Measurements from ENCODE around the gene SLC38A9.
"Not testable (repeated sequence)": the region's sequence is repeated elsewhere in the genome, so short reads cannot be mapped to it uniquely, and the experiment has no call there.

Gene SLC38A9

DNA sequence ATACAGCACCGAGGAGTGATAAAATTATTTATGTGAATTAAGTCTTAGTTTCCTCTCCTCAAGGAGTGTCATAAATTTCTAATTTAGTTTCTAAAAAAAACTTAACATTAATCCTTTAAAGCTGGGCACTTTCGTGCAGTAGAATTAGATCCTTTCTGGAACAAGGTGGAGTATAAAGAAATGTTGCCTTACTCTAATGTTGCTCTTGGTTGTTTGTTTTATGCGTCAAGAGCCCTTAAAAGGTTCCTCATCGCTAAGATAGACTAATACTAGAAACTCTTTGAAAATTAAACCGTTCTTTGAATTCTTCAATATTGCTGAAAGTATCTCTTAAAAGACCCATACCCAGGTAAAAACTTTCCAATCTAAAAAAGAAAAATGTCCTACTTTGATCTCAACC, 93.8 kb downstream of the SLC38A9 start:
- DNase-seq (ENCODE audit: low read depth in 4 of 4, low spot score in 1 of 4) = no peak

DNA sequence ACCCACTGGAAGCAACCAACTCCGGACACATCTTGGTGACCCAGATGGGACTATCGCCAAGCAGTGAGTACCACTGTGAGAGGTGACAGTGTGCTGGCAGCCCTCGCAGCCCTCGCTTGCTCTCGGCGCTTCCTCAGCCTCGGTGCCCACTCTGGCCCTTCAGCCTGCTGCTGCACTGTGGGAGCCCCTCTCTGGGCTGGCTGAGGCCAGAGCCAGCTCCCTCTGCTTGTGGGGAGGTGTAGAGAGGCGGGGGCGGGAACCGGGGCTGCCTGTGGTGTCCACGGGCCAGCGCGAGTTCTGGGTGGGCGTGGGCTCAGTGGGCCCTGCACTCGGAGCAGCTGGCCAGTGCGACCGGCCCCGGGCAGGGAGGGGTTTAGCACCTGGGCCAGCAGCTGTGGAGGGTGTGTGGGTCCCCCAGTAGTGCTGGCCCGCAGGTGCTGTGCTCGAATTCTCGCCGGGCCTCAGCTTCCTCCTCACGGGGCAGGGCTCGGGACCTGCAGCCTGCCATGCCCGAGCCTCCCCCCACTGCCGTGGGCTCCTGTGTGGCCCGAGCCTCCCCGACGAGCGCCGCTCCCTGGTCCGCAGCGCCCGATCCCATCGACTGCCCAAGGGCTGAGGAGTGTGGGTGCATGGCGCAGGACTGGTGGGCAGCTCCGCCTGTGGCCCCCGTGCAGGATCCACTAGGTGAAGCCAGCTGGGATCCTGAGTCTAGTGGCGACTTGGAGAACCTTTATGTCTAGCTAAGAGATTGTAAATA, 98.8 kb downstream of the SLC38A9 start:
- no peak for DNase-seq (ENCODE audit: low read depth in 4 of 4, low spot score in 1 of 4)

DNA sequence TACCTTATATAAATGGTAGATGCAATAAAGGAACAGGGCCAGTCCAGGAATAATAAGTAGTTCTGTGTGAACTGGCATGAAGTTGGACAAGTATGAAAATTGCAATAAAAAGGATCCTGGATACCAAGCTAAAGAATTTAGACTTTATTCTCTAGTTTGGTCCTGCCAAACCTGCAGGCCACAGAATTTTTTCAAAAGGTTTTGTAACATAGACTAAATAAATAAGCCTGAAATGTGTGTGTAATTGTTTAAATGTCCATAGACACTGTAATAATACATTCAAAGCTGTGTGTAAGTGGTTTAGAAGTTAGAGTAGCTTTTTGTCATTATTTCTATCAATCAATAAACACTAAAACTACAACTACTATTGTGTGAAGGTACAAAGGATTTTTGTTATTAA, 101.6 kb downstream of the SLC38A9 start:
- no peak for DNase-seq (ENCODE audit: low read depth in 4 of 4, low spot score in 1 of 4)

DNA sequence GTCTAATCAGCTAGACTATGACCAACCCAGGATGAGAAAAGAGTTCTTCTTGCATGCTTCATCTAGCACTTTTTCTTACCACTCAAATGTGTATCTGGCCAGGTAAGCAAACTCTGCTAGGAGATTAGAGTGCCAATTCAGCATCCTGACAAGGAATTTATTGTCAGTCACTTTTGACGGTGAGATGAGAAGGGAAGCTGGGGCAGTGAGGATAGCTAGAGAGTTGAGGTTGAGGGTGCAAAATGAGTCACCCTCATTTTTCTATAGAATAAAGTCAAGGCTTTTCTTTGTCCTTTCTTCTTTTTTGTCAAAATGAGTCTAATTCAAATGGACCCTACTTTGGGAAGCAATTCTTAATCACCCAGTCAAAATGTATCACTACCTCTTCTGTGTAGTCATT, 102.7 kb downstream of the SLC38A9 start:
- no peak for DNase-seq (ENCODE audit: low read depth in 4 of 4, low spot score in 1 of 4)

DNA sequence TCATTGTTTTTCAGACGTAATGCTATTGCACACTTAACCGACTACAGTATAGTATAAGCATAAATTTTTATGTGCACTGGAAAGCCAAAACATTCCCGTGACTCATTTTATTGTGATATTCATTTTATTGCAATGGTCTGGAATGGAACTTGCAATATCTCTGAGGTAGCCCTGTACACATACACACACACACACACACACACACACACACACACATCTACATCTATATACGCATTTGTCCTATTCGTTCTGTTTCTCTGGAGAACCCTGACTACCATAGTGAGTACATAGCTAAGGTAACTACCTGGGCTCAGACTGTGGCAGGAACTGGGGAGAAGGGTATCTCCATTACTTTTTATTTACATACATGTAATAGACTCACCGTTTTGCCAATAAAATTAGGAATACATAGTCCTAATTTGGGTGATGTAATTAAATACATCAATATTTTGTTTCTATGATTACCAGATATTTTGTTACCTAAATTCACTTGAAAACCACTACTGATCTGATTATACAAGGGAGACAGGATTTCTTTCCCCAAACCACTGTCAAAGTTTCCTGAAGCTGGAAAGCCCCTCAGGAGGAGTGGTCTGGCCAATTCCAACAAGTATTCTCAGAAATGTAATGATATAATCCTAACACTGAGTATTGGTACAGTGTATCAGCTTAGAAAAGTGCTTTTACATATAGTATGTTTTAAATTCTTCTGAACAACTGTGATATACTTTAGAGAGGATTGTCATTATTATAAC, 103.4 kb downstream of the SLC38A9 start:
- DNase-seq (ENCODE audit: low read depth in 4 of 4, low spot score in 1 of 4) = no peak

DNA sequence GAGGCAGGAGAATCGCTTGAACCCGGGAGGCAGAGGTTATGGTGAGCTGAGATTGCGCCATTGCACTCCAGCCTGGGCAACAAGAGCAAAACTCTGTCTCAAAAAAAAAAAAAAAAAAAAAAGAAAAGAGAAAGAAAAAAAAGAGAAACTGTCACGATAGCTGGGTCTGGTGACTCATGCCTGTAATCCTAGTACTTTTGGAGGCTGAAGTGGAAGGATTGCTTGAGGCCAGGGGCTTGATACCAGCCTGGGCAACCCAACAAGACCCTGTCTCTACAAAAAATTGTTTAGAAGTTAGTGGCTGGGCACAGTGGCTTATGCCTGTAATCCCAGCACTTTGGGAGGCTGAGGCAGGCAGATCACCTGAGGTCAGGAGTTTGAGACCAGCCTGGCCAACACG, 104.8 kb downstream of the SLC38A9 start:
- DNase-seq (ENCODE audit: low read depth in 4 of 4, low spot score in 1 of 4) = not testable (repeated sequence)

DNA sequence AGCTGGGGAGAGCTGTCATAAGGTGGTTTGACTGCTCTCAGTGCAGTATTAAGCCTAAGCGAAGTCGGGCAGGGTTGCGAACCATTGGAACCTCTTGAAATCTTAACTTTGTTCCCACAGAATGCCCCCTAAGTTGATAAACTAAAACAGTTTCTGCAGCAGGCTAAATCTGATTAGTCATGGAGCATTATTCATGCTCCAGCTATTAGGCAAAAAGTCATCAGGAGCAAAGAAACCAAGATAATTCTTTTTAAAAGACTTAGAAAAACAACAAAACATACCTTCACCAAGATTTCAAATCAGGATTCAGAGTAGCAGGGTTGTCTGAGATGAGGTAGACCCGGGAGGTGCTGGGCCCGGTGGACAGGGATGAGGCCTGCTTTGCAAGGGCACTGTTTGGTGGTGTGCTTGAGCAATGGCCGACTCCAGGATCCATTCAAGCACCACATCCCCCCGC, 107.5 kb downstream of the SLC38A9 start:
- DNase-seq (ENCODE audit: low read depth in 4 of 4, low spot score in 1 of 4) = no peak

DNA sequence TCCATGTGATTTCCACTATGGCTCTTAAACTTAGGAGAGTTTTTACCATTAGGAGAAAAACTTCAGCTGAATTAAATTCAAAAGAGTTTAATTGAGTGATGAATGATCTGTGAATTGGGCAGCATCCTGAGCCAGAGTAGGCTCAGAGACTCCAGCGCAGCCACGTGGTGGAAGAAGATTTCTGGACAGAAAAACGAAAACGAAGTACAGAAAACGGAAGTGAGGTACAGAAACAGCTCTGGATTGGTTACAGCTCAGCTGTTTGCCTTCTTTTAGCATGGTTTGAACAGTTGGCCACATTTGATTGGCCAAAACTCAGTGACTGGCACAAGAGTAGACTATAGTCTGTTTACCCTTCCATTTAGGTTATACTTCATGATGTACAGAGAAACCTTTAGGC, 108.2 kb downstream of the SLC38A9 start:
- DNase-seq (ENCODE audit: low read depth in 4 of 4, low spot score in 1 of 4) = no peak

DNA sequence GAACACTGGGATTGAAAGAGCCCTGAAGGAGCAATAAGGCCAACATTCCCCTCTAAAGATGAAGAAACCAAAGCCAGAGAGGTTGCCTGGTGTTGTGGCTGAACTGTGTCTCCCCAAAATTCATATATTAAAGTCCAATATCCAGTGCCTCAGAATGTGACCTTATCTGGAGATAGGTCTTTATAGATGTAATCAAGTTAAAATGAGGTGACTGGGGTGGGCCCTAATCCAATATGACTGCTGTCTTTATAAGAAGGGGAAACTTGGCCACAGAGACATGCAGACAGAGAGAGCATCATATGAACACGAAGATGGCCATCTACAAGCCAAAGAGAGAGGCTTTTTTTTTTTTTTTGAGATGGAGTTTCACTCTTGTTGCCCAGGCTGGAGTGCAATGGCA, 110.5 kb downstream of the SLC38A9 start:
- DNase-seq (ENCODE audit: low read depth in 4 of 4, low spot score in 1 of 4) = no peak

DNA sequence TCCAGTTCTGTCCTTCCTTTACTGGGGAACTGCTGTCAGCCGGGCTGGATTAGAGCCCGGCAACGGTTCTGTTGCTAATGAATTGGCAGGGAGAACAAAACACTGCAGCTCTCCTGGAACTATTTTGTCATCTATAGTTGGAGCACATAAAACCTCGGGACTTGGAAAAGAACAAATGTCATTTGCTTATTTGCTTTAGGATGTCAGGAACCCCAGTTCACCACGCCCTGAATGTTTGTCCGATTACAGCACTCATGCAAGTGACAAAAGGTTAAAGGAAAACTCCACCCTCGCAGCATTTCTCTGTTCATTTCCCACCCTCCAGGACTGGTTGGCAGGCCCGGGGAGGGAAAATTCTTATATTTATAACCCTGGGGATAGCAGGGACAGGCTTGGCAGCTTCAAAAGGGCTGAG, 110.9 kb downstream of the SLC38A9 start:
- no peak for DNase-seq (ENCODE audit: low read depth in 4 of 4, low spot score in 1 of 4)

DNA sequence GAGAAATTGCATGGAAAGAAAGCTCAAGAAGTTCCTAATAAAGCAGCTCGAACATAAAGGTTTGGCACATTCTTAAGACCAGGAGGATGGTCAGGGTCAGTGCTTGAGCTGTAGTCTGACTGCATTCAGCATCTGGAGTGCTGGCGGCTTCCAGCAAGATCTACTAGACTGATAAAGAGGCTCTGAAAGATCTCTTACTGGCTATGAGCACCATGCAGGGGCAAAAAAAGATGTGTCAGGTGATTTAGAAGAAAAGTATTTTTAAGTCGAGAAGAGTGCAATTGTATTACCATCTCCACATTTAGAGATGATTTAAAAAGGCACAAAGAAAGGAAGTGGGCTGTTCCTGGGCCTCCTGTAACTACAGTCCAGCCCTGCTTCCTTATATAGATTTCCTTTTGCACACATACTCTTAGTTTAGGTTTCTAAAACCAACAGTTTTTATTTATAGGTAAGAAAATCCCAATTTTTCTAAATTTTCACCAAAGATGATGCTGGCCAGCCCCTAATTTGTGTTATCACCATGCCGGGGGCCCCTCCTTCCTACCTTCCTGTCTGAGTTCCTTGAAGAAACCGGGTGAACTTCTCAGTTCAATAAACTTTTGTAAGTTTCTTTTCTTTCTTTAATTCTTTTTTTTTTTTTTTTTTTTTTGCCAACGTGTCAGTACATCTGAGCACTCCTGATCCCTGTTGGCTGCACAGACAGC, 111.5 kb downstream of the SLC38A9 start:
- no peak for DNase-seq (ENCODE audit: low read depth in 4 of 4, low spot score in 1 of 4)

DNA sequence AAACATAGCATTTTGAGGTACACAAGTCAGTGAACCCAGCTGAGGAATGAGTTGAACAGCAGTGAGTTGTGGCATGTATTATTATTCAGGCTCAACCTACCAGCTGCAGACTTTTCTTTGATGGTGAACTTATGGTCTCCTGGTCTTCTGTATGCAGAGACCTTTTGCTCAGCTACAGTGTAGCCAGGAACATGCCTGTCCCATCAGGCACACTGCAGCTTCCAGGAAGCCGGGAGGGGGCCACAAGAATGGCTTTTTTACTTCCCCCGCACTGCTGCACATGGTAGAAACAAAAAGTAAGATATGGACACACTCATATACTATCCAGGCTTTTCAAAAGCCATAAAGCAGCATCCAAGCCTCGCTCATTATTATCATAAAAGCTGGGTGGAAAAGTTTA, 112.0 kb downstream of the SLC38A9 start:
- DNase-seq (ENCODE audit: low read depth in 4 of 4, low spot score in 1 of 4) = no peak

DNA sequence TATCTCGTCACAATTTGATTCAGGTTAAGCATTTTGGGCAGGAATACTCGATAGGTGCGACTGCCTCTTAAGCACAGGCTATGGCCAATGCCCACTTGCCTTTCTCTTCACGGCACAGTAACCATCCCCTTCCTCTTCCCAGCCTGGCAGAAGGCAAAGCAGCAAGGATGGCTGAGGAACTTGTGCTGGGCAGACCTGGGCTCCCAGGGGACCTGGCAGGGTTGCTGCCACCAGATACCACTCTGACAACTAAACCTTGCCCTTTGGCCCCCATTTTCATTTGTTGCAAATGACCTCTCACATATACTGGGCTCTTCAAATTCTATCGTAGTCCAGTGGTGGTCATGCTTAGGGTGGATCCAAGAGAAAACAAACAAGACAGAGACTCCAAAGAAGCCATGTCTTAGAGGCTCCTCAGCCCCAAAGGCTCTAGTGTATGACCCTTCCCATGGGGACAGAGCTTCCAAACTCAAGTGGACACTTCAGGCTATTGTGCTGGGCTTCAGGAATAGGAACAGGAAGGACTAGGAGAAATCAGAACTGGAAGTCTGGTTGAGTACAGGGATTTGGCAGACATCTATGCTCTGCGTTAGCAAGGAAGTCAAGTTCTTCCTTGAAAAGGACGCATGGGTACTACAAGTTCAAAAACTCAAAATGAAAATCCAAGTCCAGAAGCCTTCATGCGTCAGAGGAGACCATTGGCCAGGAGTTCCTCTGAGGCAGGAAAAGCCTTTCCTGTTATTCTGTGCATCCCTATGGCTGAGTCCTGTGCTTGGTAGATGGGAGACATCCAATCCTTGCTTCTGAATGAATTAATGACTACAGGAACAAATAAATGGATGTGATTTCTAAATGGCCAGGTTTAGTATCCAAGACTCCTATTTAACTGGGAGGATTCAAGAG, 112.7 kb downstream of the SLC38A9 start:
- DNase-seq (ENCODE audit: low read depth in 4 of 4, low spot score in 1 of 4) = no peak

DNA sequence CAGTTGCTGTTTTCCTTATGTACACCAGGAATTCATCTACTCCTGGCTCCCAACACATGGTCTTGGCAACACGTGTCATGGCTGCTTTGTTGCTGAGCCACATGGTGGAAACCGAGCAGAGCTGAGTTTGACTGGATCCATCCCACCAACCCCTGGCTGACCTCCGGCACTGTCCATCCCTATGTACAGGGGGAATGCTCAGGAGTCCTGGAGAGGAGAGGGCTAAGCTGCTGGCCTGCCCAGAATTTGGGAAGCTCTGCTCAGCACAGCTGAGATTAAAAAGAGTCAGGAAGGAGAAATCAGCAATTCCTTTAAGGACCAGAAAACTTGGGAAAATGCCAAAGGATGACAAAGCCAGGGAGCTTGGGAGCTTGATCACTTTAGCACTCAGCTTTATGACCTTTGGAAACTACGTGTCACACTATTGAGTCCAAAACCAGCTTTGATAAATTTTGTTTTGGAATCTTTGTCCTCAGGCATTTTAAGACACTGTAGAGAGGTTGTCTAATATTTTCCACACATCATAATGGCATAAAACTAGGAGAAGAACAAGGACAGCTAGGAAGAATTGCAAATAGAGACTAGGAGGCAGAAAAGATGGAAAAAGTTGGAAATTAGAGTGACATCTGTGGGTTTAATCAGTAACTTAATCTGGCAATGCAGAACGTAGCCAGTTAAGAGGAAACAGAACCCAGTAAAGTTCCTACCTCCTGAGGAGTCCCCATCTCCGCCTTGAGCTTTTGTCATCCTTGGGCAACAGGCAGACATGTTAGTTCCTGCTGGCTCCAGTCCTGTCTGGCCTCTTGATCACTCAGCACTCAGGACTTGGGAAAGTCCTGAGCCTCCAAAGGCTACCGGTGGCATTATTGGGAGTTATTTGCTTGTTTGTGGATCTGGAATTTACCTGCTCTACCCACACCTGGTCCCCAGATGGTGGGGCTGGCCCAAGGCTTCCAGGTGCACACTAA, 114.8 kb downstream of the SLC38A9 start:
- DNase-seq (ENCODE audit: low read depth in 4 of 4, low spot score in 1 of 4) = no peak

DNA sequence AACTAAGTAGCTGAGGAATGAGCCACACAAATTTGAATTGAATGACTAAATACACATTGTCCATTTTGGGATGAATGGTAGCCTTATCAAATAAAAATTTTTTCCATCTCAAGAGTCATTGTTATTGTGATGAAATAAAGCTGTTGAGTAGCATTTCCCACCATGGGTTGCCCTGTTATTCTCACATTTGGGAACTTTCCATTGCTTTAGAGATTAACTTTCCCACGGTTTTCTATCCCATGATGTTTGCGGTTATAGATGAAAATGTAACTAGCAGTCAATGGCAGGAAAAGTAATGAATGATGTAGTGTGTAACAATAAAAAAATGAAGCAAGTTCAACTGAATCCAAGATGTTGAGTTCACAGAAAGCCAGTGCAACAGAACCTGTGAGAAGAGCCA, 117.5 kb downstream of the SLC38A9 start:
- no peak for DNase-seq (ENCODE audit: low read depth in 4 of 4, low spot score in 1 of 4)

DNA sequence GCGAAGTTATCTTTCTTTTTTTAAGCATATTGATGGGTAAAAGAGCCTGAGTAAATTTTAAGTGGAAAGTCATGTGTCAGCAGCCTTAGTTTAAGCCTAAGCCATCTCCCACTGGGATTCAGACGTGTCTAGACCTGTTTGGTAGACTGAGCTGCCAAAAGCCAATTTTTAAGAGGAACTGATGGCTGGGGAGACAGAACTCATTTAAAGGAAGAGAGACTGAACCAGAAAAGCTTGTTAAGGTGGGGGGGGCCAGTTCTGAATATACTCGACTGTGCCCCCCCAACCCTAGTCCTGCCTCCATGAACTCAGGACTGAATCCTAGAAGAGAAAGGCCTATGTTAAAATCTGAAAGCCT, 119.0 kb downstream of the SLC38A9 start:
- DNase-seq (ENCODE audit: low read depth in 4 of 4, low spot score in 1 of 4) = no peak

DNA sequence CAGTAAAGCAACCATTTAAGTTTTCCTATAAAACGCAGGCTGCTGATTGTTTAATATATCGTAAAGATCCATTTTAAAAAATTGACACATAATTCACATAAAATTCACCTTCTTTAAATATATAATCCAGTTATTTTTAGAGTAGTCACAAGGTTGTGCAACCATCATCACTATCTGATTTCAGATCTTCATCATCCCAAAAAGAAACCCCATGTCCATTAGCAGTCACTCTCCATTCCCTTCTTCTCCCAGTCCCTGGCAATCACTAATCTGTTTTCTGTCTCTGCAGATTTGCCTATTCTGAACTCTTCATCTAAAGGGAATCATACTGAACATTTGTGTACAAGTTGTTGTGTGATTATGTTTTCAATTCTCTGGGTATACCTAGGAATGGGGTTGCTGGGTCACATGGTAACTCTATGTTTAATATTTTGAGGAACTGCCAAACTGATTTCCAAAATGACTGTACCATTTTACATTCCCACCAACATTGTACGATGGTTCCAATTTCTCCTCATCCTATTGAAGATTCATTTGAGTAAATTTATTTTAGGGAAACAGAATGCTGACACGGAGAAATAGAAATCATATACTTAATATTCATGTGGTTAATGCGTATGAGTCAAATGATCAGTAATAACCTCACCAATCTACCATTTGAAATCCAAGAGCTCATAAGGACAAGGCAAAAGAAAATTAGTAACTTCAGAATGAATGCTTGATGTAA, 119.6 kb downstream of the SLC38A9 start:
- DNase-seq (ENCODE audit: low read depth in 4 of 4, low spot score in 1 of 4) = no peak

DNA sequence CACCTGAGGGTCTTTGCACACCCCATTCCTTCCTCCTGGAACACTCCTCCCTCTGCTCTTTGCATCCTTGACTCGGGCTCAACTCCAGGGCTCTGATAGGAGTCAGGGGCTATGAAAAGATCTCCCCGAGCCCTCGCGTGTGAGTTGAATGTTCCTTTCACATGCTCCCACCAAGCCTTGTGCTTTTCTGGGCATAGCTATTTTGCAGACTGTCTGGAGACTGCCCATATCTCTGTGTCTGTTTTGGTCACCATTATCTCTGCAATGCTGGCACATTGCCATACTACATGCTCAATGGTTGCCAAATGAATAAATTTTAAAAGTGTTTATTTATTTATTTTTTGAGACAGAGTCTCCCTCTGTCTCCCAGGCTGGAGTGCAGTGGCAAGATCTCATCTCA, 120.4 kb downstream of the SLC38A9 start:
- DNase-seq (ENCODE audit: low read depth in 4 of 4, low spot score in 1 of 4) = no peak

DNA sequence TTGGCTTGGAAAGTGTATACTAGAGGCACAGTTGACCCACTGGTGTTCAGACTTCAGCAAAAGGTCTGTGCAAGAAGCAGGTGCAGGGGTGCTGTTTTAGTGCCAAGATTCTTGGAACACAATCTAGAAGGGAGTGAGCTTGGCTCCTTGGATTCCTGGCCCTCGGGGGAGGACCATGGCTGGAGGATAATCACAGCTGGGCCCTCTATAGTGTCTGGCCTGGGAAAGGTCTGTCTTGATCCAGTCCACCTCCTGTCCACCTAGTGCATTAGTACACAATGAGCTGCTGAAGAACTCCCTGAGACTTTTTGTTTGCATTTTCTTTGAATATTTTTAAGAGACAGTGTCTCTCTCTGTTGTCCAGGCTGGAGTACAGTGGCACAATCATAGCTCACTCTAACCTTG, 126.9 kb downstream of the SLC38A9 start:
- DNase-seq (ENCODE audit: low read depth in 4 of 4, low spot score in 1 of 4) = no peak
